Coronary artery (tissue), 2 donors: ENCODE data around the gene RNPEPL1.

ENCODE experiments used
- DNase-seq: peaks from one replicate; pipeline ENCODE4 v3.0.0-alpha.2; 2017; ENCODE audit warnings: low spot score
- H3K27ac ChIP-seq, 2 donors: fragments of 200-600 bp; sonication (generic); one replicate each; pipeline ENCODE4 v1.5.1; 2016 to 2019
- H3K4me3 ChIP-seq: fragments of 200-600 bp; sonication (generic); 2 replicates; pipeline ENCODE4 v1.5.1; 2016; ENCODE audit warnings: mild to moderate bottlenecking, moderate library complexity
- TF ChIP-seq, protein P1 (sequence below): fragments of 200-600 bp; sonication (generic); IDR thresholded peaks from one replicate; pipeline ENCODE4 v1.5.1; 2019; ENCODE audit warnings: antibody characterized with exemption

Gene RNPEPL1

DNA sequence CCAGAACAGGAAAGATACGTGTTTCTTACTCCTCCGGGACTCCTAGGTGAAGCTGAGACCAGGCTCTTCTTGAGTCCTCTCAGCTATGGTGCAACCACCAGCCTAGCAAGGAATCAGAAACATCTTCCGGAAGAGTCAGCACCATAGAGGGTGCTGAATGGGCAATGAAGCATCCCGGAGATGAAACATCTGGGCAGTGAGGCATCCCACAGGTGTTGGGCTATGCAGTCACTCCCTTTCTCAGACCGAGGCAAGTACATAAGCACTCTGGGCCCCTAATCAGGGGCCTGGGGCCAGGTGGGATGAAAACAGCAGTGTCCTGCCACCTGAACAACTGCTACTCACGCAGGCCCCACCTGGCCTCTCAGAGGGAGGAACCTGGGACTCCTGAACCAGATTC is 16.8 kb downstream of the RNPEPL1 start:
- H3K27ac ChIP-seq, result peak overlapping the region in 1 of 2 donors; percentile 85
- DNase-seq, result no peak
- TF ChIP-seq, protein P1, sequence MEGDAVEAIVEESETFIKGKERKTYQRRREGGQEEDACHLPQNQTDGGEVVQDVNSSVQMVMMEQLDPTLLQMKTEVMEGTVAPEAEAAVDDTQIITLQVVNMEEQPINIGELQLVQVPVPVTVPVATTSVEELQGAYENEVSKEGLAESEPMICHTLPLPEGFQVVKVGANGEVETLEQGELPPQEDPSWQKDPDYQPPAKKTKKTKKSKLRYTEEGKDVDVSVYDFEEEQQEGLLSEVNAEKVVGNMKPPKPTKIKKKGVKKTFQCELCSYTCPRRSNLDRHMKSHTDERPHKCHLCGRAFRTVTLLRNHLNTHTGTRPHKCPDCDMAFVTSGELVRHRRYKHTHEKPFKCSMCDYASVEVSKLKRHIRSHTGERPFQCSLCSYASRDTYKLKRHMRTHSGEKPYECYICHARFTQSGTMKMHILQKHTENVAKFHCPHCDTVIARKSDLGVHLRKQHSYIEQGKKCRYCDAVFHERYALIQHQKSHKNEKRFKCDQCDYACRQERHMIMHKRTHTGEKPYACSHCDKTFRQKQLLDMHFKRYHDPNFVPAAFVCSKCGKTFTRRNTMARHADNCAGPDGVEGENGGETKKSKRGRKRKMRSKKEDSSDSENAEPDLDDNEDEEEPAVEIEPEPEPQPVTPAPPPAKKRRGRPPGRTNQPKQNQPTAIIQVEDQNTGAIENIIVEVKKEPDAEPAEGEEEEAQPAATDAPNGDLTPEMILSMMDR, result no peak
- peak overlapping the region; percentile 89 for H3K4me3 ChIP-seq

DNA sequence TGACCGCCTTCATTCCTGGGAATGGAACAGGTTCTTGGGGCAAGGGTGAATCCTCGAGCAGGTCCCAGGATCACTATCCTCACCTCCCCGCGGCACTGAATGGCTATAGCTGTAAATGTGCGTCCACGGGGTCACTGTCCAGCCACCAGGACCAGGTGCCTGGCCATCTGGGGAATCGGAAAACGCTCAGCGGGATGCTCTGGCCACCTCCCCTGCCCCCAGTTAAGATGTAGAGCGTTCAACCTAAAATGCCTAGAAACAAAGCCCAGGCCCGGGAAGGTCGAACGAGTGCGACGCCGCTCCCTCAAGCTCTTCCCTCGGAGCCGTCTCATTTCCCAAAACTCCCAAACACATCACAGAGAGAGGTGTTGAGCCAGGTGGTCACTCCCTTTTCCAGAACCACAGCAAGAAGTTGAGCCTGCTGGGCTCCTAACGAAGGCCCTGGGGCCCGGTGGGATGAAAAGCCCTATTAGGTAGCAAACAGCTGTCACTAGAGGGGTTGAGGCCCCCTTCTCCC is 17.5 kb downstream of the RNPEPL1 start:
- DNase-seq, result no peak

DNA sequence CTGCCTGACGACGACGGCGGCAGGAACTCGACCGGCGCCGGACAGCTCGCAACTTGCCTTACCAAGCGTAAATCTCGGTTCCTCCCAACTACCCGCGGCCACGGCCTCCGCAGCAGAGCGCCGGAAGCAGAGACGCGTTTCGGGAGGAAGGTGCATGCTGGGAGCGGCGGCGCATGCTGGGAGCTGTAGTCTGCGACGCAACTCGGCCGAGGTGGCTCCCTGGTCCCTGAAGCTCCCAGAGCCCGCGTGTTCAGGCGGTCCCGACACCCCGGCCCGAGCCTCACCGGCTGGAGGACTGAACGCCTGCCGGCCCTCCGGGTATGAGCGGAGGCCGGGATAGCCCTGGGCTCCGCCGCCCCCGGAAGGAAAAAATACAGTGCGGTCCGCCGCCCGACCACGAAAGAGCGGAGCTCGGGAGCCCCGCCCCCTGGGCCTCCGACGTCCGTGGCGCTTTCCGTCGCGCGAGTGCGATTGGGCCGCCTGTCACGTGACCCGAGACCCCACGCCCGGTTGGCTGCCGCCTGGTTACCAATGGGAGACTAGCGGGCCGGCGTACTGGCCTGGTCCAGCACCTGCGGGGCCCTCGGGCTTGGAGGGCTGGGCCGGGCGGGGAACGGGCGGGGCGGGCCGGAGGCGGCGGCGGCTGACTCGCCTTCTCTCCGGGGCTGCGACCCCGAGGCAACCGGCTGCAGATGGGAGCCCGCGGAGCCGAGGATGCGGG is 18.1 kb downstream of the RNPEPL1 start, which contains the start of gene CAPN10:
Gene CAPN10 (plus strand): TSS at position 537 of the 721 bp plus-strand sequence. CDS start 178 bp downstream, at position 715.
- peak; percentile 98 for DNase-seq
- H3K4me3 ChIP-seq, result peak within 1 kb of the TSS; percentile 89
- TF ChIP-seq, protein P1, result no peak
- peak within 1 kb of the TSS; percentile 85 to 98 for H3K27ac ChIP-seq

More for the DNA sequence above, 17.5 kb downstream of the RNPEPL1 start:
- TF ChIP-seq, protein P1, result no peak
- peak overlapping the region; percentile 89 for H3K4me3 ChIP-seq
- H3K27ac ChIP-seq, result peak overlapping the region; percentile 85 to 98

DNA sequence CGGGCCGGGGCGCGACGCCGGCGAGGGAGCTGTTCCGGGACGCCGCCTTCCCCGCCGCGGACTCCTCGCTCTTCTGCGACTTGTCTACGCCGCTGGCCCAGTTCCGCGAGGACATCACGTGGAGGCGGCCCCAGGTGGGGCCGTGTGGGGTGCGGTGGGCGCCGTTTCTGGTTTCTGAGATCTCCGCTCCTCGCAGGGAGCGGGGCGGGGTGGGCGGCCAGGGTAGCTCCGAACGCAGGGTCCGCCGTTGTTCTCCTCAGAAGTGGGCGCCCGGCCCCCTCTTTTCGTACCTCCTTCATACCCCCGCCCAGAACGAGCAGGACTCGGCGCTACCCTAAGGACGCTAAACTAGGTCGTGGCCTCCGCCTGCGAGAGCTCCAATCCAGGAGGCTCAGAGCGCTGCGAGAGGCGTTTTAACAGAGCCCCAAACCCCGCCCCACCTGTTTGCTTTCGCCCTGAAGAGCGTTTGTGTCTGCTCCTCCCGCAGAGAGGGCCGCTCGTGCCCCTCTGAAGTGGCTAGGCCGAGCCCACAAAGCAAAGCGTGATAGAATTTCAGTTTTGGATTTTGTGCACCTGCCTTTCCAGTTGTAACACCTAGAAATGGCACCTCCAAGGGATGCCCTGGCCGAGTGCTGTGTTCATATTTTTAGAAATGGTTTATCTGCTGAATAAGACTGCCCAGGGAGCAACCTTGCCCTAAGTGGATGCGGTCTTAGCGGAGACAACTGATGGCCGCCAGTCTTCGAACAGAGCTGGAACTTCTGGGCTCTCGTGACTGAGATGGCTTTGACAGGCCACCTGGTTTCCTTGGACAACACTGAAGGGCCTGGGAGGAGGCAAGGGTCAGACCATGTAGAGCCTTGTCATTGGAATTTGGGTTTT is 18.9 kb downstream of the RNPEPL1 start:
- DNase-seq, result no peak
- H3K27ac ChIP-seq, result peak overlapping the region; percentile 34 to 98

DNA sequence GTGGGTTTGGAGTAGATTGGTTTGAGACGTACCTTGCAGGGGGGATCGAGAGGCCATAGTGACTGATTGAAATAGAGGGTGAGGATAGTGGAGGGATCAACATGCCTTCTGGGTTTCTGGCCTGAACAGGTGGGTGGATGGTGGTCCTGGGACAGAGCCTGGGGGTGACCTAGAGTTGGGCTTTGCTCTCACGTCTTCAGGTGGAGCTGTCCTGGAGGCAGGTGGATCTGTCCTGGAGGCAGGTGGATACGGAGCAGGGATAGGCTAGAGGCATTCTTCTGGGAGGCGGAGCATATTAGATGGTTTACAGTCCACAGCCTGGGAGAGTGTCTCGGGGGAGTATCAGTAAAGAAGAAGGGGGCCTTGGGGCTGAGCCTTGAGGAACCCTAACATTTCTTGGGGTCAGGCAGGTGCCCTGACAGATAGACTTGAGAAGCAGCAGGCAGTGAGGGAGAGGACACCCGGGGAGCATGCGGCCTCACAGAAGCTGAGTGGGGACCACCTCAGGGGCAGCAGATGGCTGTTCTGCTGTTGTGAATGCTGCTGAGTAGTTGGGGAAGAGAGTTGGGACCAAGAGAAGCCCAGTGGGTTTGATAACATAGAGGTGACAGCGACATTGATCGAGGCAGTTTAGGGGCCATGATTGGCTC is 19.8 kb downstream of the RNPEPL1 start:
- TF ChIP-seq, protein P1, result no peak
- Histone ChIP-seq H3K4me3 (peak overlapping the region; percentile 89), H3K27ac (no peak overlapping the region)
- DNase-seq, result no peak

More for the DNA sequence above, 18.9 kb downstream of the RNPEPL1 start:
- TF ChIP-seq, protein P1, result no peak
- H3K4me3 ChIP-seq, result peak overlapping the region; percentile 89

DNA sequence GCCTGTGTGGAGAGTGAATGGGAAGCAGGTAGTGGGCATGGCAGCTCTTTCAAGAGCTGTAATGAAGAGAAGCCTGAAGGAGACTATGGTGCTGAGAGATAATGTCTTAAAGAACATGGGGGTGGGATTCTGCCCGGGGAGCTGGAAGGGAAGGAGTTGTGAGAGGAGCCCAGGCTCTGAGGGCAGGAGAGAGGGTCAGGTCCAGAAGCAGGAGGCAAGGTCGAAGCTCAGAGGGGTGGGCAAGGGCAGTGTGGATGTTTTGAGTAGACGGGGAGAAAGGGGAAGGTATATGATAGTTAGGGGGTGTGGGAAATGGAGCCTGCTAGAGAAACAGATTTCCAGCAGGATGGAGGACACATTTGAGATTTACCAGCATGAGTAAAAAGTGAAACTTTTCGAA is 20.4 kb downstream of the RNPEPL1 start:
- TF ChIP-seq, protein P1, result no peak
- Histone ChIP-seq H3K27ac (no peak overlapping the region), H3K4me3 (no peak overlapping the region)
- DNase-seq, result no peak
